Activated T-cell treated with anti-CD3 and anti-CD28 coated beads for 1 hour (primary cell): ENCODE results near the gene PPP1R2B.
"Not testable (repeated sequence)": the region's sequence is repeated elsewhere in the genome, so short reads cannot be mapped to it uniquely, and the experiment has no call there.

Experiments
- DNase-seq: peaks from one replicate; pipeline ENCODE4 v3.0.0-alpha.2; 2020; ENCODE audit warnings: low read depth

The PPP1R2B gene

DNA sequence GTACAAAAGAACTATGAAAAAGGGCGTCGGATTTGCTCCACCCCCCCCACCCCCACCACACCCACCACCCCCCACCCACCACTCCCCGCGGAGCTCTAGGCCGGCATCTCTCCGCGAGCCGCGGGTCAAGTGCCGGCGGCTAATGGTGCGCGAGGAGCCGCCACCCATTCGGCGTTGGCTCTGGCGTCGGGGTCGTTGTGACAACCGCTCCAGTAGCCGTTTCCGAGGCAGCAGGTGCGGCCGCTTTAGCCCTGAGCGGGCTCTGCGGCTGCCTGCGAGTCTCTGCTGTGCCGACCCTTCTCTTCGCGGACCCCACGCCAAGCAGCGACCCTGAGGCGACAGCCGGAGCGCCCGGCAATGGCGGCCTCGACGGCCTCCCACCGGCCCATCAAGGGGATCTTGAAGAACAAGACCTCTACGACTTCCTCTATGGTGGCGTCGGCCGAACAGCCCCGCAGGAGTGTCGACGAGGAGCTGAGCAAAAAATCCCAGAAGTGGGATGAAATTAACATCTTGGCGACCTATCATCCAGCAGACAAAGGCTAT is at the start of gene PPP1R2B:
Gene PPP1R2B (plus strand): TSS at position 90 of the 546 bp plus-strand sequence. CDS start 268 bp downstream, at position 358.
- DNase-seq: no peak

DNA sequence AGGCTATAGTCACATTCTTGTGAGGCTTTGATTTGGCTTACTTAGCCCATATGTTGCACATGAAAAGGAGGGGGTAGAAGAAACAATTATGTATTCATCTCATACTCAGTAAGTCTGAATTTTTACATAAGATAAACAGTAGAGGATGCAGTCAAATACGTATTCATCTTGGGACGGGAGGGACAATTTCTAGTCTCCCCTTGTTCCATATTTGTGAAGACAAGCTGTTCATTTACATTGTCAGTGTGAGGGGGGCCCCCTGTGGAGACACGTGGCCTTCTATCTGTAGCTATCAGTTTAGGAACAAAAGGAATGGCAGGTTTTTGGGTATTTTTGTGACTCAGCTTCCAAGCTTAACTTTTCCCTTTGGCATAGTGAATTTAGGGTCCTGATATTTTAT is 49.2 kb upstream of the PPP1R2B start:
- DNase-seq: no peak

DNA sequence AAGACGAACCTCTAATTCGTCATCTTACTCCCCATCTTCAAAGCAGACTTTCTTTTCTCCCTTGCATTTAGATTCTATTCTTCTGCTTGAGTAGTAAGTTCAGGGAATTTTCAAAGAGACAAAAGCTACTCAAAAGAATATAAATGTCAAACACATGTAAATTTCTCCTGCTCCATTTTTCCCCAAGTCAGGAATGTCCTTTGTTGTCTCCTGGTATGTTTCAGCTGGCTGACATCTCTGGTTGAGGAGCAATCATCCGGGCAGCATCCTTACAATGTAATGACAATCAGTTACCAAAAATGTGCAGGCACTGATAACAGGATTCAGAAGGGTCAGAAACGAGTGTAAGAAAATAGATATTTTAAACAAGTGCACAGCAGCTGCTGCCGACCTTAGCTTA is 47.6 kb upstream of the PPP1R2B start:
- DNase-seq: no peak

DNA sequence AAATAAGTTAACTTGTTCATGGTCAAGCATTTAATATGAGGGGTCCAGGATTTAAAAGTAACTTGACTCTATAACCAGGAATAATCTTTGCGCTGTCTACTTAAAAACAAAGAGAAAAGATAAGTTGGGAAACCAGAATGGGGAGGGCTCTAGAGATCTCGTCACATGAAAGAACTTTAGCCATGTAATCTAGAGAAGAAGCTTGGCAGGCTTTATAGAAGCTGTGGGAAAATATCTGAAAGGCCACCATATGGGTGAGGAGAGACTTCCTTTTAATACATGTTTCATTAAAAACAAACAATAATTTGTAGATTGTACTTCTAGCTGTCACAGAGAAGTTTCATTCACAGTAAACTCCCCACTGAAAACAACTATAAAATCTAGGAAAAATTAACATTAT is 46.7 kb upstream of the PPP1R2B start:
- DNase-seq: no peak

DNA sequence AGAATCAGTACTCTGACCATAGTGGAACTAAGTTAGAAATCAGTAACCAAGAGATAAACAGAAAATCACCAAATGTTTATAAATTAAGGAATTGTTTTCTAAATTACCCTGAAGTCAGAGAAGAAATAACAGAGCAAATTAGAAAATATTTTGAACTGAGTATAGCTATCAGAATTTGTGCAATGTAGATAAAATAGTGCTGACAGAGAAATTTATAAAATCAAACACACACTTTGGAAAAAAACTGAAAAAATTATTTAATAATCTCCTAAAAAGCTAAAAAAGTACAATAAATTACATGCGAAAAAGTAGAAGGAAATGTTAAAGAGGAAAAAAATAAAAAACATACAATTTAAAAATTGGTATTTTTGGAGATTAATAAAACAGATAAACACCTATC is 37.1 kb upstream of the PPP1R2B start:
- DNase-seq: no peak

DNA sequence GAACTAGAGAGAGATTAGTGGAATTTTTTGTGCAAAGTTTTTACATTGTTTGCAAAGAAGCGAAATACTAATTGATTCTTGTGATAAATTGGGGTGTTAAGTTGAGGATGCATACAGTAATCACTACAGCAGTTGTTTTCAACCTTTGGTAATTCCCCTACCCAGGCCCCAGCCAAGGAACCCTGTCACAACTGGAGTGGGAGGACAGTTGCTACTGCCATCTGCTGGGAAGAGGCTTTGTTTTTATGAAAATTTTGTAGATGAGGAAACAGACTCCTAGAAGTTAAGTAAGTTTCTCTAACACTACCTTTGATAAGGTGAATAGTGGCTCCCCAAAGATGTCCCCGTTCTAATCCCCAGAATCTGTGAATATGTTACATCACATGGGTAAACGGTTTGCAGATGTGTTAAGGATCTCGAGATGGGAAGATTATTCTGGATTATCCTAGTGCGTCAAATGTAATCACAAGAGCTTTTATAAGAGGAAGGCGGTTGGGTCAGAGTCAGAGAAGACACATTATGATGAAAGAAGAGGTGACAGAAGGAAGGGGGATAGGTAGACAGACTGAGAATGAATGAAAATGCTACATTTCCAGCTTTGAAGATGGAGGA is 34.0 kb upstream of the PPP1R2B start:
- DNase-seq: no peak

DNA sequence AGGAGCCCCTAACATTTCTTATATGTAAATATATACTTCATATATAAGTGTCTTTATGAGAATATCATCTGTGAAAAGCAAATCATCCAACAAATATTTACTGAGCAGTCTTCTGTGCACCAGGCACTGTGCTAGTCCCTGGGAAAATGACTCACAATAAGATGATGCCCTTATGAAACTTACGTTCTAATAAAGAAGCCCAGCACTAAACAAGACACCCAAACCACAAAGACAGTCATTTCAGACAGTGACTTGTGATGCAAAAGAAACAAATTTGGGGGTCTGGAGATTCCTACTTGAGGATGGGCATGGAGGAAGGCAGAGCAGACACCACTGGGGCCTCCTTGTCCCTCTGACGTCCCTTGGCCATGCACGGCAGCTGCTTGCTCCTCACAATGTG is 30.6 kb upstream of the PPP1R2B start:
- DNase-seq: no peak

DNA sequence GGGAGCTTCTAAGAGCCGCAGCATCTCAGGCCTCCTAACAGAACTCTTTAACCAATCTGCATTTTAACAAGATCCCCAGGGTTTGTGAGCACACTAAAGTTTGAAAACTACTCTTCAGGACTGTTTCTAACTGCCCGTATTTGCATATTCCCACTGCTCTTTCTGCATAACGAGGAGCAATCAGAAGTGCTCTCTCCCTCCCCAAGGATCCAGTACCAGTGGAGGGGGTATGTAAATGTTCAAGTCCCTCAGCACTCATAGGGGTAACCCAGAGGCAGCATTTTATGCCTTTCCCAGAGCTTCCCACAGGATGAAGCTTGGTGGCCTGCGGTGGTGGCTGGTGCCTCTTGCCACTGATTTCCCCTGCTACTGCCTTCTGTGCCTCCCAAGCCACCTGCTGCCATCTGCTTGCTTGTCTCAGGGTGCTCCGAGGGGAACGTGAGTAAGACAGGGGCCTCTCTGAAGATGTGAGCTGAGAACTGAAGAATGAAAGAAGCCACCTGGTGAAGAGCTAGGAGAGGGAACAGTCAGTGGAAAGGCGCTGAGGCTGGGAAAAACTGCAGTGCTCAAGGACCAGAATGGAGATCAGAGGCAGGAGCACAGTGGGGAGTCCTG is 30.0 kb upstream of the PPP1R2B start:
- no peak for DNase-seq

DNA sequence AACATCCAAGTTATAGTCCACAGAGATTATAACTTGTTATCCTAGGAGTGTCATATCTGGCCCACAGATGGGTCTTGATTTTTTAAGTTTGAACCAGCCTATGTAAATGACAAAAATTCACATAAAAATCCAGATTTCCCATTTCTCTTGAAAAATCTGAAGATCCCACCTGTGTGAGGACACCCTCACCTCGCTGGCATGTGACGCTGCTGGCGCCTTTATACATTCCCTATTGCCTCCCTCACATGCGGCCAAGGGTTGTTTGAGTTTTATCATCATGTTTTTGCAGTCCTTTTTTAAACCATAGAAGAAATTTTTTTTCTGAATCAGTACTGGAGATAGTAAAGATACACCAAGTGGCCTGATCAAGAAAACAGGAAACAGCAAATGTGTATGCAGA is 25.9 kb upstream of the PPP1R2B start:
- no peak for DNase-seq

DNA sequence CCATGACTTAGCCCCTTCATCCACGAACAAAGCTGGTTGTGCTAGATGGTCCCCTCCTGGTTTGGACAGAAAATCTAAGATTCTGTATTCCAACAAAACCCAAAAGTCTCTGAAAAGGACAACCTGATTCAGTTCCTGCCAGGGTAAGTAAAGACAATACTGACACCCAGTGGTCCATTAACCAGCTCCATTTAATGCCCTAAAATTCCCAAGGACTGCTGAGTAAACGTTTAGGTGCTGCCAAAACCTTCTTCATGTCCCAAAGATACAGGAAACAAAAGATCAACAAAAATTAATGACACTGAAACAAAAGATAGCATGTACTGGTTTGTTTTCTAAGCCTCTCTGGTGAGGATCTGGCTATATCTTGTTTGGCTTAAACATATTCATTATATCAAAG is 25.3 kb upstream of the PPP1R2B start:
- DNase-seq: no peak

DNA sequence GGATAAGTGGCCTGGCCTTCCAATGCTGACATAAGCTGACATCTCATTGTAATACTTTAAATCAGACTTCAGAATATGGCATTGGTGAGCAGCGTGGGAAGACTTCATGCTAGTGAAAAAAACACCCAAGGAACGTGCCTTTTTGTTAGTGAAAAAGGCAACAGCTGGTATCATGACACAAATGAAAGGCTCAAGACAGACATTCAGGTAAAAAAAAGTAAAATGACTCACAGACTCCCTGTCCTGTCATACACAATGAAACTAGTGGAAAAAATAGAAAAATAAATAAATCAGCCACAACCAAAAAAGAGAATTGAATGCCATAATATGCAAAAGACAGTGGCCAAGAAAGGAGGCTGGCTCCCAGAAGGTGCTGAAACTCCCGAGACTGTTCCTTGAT is 24.4 kb upstream of the PPP1R2B start:
- no peak for DNase-seq

DNA sequence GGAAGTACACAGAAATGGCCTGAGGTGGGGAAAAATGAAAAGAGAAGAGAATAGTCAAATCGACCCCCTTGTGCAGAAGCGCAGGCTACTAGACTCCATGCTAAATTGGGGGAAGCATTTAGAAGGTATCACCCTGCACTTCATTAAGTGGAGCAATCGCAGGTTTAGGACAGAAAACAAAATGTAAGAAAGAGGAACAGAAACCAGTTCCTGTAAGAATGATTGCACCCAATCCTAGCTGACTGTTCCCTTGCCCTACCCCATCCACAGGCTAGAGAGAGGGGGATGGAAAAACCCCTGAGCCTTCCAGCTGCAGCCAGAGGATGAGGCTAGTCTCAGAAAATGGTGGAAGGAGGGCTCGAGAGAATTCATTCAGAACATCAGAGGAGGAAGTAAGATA is 23.9 kb upstream of the PPP1R2B start:
- DNase-seq: no peak

DNA sequence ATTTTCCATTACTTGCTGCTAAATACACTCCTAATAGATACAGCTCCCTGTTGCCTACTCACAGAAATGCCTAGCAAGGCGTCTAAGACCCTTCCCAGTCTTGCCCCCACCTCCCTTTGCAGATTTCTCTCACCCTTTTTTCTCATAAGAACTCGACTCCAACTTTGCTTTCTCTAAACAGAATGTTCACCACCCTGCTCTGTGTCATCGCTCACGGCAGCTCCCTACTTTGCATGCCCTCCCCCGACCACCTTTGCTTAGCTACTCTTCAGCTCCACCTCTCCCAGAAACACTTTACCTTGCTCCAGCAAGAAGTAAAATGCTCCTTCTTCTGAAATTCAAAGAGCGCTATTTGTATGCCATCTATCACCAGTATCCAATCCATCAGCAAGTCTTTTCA is 15.2 kb upstream of the PPP1R2B start:
- no peak for DNase-seq

DNA sequence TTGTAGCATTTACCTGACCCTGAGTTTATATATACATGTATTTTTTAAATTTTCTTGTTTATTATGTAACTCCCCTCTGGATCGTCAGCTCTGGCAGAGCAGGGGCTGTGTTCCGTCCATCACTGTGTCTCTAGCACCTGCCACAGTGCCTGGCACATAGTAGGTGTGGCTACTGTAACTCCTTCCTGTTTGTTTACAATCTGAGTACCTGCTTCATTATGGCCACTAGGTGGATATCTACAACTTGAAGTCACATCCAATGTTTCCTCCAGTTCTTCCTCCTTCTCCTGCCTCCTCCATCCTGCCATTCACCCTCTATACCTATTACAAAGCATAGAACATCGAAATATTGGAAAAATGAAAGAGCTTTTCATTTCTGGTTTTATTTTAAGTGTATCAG is 14.2 kb upstream of the PPP1R2B start:
- no peak for DNase-seq

DNA sequence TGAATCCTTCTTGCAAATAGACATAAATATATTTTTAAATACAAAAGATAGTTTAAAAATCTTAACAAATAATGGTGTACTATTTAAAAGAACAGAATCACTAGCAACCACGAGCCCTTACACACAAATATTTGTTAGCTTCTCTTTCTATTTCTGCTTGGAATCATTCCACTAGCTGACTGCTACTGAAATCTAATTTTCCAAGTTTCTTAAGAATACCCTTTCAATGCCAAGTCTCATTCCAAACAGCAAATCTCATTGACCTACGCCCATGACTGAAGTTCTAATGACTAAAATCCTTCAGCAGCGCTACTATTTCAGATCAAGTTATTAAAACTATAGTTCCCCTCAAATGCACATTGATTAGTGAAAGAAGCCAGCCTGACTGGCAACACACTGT is 13.2 kb upstream of the PPP1R2B start:
- no peak for DNase-seq

DNA sequence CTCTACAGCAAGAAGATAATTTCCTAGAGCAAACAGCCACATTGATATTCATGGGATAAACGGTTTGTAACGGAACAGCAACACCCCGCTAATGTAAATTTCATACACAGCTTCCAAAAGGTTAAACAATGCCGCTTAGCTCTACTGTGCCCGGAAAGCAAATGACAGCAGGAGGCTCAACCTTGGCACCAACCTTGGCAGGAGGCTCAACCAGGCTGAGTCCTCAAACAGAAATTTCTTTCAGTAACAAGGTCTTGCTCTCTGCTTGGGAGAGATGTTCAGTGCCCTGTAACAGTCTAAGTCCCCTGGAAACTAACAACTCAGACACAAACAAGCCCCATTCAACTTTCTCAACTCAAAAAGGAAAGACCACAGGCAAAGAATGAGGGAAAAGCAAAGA is 11.1 kb upstream of the PPP1R2B start:
- no peak for DNase-seq

DNA sequence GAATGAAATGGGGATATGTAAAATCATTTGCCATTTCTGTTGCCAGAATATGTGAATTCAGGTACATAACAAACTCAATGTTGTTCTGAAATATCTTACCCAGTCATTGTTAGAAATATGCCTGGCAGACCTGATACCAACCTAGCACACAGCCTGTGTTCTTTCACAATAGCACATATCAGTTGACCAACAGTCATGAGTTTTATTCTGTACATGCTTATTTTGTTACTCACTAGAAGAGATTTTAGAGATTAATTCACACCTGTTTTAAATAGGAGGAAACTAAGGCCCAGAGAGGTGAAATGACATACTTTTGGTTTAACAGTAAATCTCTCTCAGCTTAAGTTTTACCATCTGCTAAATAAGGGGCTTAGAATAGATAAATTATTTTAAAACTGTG is 8.4 kb upstream of the PPP1R2B start:
- no peak for DNase-seq

DNA sequence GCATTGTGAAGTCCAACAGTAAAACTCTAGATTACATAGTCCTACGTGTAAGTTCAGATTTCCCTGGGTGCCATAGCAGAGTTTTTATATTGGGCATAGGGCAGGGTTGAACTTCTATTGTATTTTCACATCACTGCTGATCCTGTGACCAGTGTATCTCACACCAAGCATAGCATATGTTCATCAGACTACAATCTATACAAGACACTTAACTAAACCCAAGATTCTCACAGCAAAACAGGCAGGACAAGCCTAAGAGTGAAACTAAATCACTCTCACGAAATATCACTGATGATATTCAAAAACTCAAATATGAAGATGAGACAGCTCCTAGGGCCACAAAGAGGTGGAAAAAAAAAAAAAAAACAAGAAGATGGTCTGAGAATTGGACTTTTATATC is 3.2 kb upstream of the PPP1R2B start:
- no peak for DNase-seq

DNA sequence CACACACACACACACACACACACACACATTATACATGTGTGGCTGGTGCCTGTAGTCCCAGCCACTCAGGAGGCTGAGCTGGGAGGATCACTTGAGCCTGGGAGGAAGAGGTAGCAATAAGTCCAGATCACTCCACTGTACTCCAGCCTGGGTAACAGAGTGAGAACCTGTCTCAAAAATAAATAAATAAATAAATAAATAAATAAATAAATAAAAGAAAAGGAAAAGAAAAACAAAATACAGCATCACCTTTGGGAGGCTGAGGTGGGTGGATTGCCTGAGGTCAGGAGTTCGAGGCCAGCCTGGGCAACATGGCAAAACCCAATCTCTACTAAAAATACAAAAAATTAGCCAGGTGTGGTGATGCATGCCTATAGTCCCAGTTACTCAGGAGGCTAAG is 1.6 kb upstream of the PPP1R2B start:
- DNase-seq: not testable (repeated sequence)

DNA sequence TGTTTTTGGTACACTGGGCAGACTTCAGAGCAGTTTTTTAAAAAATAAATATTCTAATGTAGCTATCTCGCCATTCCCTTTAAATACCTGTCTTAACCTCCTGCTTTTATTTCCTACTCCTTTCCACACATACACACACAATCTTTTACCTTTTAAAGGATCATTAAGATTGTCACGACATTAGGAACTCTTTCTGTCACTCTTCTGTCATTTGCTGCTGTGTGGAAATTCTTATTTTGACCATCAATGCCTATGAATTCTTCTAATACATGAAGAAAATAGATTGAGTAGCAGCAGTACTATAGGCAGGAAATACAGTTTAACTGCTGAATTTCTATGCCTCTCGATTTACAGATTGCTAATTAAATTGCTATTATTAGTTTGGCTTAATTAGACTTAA is 1.8 kb downstream of the PPP1R2B start:
- no peak for DNase-seq

DNA sequence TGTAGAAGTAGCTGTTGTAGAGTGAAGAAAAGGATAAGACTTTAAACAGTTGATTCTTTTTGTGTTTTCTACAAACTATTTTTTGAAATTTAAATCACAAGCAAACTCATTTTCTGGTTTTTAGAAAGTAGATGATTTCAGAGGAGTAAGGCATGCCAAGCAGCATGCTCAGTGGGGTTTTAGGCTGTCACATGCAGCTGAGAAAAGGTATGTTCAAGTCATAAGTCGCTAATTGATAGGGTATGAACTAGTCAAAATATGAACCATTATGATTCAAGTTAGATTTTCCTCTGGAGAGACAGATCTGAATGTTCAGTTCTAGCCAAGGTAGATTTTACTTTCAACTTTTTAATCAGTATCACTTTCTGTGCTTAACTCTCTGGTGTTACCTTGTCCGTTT is 3.0 kb downstream of the PPP1R2B start:
- DNase-seq: not testable (repeated sequence)

DNA sequence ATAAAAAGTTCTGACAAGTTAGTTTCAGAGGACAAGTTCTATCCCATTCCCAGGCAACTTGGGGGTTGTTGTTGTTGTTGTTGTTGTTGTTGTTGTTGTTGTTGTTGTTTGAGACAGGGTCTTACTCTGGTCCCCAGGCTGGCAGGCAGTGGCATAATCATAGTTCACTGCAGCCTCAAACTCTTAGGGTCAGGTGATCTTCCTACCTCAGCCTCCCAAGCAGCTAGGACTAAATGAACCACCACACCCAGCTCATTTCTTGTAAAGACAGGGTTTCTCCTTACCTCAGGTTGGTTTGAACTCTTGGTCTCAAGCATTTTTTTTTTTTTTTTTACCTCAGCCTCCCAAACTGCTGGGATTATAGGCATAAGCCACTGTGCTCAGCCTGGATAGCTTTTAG is 15.3 kb downstream of the PPP1R2B start:
- no peak for DNase-seq

DNA sequence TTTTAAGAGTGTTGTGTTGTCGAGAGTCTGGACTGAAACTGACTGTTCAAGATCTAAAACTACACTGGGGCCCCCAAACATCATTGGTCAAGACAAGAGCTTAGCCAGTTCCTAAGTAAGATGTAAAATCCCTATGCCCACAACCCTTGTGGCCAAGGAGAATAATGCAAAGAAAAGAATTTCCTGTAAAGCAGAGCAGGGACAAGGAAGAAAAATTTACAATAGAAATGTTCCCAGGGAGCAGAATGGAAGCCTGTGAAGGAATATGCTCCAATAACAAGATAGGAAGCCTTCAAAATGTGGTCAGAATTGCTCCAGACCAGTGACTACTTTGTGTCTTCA is 20.4 kb downstream of the PPP1R2B start:
- no peak for DNase-seq

DNA sequence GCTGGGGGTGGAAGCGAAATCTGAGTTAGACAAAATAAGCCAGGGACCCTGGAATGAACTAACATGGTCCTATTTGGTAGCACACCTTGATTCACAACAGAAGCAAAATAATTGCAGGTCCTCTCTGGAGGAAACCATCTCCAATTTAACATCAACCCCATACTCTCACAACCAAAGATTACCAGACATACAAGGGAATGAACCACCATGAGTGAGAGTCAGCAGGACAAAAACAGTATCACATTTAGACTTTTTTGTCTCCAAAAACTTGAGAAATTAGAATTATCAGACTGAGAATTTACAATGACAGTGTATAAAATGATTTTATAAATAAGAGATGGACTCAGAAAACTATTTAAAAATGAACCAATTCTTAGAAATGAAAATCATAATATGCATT is 21.1 kb downstream of the PPP1R2B start:
- no peak for DNase-seq
